CD1c-positive myeloid dendritic cell (primary cell): ENCODE measurements around the gene HIPK3.

Experiments
- DNase-seq: peaks from one replicate; pipeline ENCODE4 v3.0.0-alpha.2; 2016; ENCODE audit errors: extremely low spot score

HIPK3 gene

DNA sequence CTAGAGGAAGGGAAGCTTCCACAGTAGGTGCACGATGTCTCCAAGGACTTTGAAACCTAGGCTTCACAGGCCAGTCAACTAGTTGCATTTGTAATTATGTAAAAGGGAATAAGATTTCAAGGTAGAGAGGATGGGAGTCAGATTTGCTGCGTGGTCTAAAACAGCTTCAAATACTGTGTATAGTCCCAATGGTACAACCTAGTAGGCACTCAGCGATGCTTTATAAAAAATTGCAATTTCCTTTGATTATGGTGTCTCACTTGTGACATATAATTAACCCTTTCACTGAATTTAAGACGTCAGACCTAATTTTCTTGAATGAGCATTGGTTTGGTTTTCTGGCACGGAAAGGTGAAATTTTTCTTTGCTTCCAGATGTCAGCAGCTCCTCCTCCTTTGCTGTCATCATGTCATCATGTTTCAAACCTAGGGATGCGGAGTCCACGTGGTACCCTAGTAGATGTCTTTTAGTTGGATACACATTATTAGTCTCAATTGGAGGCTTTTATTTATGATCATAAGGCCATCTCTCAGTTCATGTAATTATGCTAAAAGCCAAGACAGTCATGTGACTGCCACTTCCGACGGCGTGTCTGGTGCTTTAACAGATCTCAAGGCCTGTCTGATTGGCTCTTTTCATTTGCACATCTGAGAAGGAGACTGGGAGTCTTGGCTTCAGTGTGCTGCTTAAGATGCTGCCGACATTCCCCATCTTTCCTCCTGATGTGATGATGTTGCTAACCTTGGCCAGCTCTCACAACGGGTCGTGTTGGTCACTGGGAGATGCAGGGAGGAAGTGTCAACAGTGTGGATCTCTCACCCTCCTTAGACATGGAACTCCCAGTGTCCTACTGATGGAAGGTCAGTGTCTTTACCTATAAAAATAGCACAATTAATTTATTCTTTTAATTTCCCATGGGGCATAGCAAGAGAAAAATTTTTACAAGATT, 134.0 kb downstream of the HIPK3 start:
- no peak for DNase-seq

DNA sequence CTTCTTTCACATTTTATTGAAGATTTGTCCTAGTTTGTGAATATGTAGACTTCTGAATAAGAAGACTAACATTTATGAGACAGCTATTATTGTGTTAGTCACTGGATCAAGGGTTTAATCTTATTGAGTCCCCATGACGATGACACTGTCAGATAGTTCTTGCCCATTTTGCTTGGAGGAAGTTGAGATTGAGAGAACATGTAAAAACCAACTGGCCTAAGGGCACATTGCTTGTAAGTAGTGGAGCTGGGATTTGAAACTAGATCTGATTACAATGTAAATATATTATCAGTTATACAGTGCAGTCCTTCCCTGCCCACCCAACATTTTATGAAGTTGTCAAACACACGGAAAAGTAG, 134.7 kb downstream of the HIPK3 start:
- no peak for DNase-seq

DNA sequence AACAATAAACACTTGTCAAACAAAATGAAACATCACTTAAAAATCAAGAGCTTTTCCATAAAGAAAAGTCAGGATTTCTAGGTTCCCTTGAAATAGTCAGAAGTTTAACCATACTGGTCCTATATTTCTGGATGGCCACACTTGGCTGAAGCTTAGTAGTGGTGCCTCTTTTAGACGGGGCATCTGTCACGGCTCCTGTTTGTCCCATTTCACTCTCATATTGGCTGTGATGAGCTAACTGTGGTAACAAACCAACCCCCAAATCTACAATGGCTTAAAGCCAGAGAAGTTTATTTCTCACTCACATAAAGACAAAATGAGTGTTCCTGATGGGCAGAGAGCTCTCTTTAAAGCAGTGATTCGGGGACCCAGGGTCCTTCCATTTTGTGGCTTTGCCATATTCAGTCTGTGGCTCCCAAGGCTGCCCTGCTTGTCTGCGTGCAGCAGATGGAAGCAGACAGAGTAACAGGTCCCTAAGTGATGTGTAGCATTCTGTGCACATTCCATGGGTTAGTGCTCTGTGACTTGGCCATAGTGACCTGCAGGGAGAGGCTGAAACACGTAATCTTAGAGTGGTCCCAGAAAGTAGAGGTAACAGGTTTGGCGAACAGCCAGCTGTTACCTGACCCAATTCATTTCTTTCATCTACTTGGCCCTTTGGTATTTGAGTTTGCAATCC, 137.4 kb downstream of the HIPK3 start:
- no peak for DNase-seq

DNA sequence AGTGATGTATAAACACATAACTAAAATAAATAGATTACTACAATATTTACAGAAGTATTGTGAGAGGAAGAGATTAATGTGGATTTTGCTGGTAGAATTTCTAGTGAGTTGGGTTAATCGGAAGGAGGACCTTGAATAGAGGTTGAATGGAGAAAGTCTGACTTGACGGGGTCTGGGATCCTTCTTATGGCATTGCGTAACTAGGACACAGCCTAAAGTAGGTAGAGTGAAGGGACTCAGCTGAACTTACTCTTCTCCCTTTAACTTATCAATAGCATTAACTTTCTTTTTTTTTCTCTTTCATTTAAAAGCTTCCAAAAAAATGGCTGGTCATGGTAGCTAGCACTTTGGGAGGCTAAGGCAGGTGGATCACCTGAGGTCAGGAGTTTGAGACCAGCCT, 139.2 kb downstream of the HIPK3 start:
- no peak for DNase-seq

DNA sequence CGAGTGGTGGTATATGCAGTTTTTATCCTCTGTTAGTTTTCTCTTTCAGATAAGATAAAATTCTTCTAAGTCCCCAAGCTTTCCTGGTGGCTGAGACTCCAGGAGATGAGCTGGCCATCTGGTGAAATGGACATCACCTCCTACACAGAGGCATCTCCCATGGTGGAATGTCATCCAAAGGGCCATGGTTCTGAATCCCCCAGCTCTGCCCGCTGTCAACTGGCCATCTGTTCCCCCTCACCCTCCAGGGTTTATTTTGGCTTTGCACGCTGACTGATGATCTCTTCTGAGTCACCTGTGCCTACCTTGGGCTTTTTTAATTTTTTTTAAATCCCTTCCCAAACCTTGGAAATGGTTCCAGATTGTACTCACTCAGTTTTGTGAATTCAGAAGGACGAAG, 142.2 kb downstream of the HIPK3 start:
- no peak for DNase-seq

DNA sequence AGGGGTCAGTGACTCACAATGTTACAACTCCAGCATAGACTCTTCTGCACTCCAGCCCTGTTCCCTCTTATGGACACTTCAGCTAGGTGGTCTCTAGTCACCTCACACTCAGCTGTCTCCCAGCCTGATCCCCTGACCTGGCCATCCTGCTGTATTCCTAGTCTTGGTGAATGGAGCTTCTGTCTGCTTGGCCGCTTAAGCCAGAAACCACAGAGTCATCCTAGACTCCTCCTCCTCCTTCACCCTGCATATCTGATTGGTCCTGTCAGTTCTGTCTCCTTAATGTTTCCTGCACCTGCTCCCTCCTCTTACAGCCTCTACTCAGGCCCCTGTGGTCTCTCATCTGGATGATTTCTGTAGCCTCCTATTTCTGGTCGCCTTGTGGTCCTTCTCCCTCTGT, 144.9 kb downstream of the HIPK3 start:
- DNase-seq: no peak

DNA sequence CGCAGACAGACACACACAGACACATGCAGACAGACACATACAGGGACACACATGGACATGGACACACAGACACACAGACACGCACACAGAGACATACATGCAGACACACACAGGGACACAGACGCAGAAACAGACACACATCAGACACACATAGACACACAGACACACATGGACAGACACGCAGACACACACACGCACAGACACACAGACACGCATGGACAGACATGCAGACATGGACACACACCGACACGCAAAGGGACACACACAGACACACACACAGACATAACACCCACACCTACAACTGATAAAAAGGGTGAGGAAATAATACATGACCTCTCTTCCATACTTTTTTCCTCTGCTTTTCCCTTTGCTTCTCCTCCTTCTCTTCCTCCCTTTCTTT, 146.2 kb downstream of the HIPK3 start:
- DNase-seq: no peak

DNA sequence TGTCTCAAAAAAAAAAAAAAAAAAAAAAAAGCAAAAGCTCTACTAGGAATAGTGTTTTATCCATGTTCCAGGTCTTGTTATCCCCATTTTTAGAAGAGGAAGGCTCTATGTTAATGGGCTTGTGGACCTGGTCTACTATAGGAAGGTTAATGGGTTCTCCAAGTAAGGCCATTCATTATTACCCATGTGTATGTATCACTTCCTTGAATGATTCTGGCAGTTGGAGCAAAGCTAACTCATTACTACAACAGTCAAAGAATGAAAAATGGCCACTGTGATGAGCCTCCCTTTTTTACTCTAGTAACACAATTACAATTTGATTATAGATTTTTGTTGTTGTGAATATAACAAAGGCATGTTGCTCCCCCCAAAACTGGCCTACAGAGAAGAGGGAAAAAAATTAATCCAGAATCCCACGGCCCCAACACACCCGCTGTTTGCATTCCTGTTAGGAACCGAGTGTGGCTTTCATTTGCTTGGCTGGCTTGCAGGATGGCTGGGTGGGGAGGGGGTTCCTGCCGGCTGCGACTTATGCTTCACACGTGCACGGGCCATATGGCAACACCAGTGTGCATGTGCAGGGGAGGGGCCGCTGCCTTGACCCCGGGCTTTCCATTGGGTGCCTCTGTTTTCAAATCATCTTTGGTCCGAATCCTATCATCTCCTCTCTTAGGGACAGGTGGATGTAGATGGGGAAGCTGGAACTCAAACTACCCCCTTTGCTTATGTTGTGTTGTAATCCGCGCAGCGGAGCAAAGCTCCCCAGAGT, 148.8 kb downstream of the HIPK3 start:
- DNase-seq: no peak
